ENCODE results near the gene CCDC149. TPM values are rescaled to one million over a fixed set of nuclear protein-coding genes. Genes with fewer than 3 reads are reported as not detected.

The CCDC149 gene
- total and polyA plus RNA-seq, 9 of the 15 experiments (the other 6 are each of a cell fraction or from before 2014, with no cell fraction given), result 0.04 to 0.18 TPM; not detected in 7

- TF ChIP-seq ZNF184 (CRISPR knock-in tag; IDR thresholded peaks at IDR 0.05), result no peak
- no peak for TF ChIP-seq PHF20 (IDR thresholded peaks at IDR 0.05; ENCODE audit: partially characterized antibody)
- 0 out of 2 replicates have a peak, but pooled peaks have one; percentile 11 for TF ChIP-seq STAT5A (IDR thresholded peaks at IDR 0.05; ENCODE audit: borderline replicate concordance, low read length)
- no peak for TF ChIP-seq CTCFL (IDR thresholded peaks at IDR 0.05; ENCODE audit: borderline replicate concordance, insufficient read depth, low read depth, low read length, poor library complexity, severe bottlenecking)
- TF ChIP-seq ZNF140 (CRISPR knock-in tag; IDR thresholded peaks at IDR 0.05), result no peak
- TF ChIP-seq CBFA2T3 (IDR thresholded peaks at IDR 0.05), result peak; percentile 70
- no peak for TF ChIP-seq XRCC5 (IDR thresholded peaks at IDR 0.05; ENCODE audit: low read depth, low read length)
- TF ChIP-seq ZNF707 (CRISPR knock-in tag; conservative IDR thresholded peaks at IDR 0.05), result no peak
- peak in 1 of 2 experiments; percentile 54; a peak in 1 of 3 replicates for TF ChIP-seq CBX3 (IDR thresholded peaks at IDR 0.05; ENCODE audit: borderline replicate concordance in 1 of 2, low read length in 2 of 2)
- TF ChIP-seq MBD2 (IDR thresholded peaks at IDR 0.05; ENCODE audit: borderline replicate concordance, low read depth), result no peak
- TF ChIP-seq ZNF589 (CRISPR knock-in tag; IDR thresholded peaks at IDR 0.05; ENCODE audit: low read depth), result no peak
- TF ChIP-seq ATF1 (CRISPR knock-in tag; IDR thresholded peaks at IDR 0.05), result no peak
- peak; percentile 54 for TF ChIP-seq ATF1 (tag; IDR thresholded peaks at IDR 0.05)
- no peak for TF ChIP-seq TARDBP (IDR thresholded peaks at IDR 0.05)
- peak; percentile 91 for TF ChIP-seq TOE1 (IDR thresholded peaks at IDR 0.05; ENCODE audit: borderline replicate concordance)
- no peak for TF ChIP-seq TOE1 (CRISPR knock-in tag; IDR thresholded peaks at IDR 0.05; ENCODE audit: borderline replicate concordance, low read depth)
- TF ChIP-seq, protein P1, sequence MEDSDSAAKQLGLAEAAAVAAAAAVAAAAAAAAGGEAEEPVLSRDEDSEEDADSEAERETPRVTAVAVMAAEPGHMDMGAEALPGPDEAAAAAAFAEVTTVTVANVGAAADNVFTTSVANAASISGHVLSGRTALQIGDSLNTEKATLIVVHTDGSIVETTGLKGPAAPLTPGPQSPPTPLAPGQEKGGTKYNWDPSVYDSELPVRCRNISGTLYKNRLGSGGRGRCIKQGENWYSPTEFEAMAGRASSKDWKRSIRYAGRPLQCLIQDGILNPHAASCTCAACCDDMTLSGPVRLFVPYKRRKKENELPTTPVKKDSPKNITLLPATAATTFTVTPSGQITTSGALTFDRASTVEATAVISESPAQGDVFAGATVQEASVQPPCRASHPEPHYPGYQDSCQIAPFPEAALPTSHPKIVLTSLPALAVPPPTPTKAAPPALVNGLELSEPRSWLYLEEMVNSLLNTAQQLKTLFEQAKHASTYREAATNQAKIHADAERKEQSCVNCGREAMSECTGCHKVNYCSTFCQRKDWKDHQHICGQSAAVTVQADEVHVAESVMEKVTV (CRISPR knock-in tag; IDR thresholded peaks at IDR 0.05), result no peak
- TF ChIP-seq NFYB (IDR thresholded peaks at IDR 0.05; ENCODE audit: extremely low read depth, insufficient read length), result peak; percentile 48
- no peak for TF ChIP-seq E4F1 (CRISPR knock-in tag; IDR thresholded peaks at IDR 0.05; ENCODE audit: borderline replicate concordance)
- no peak for TF ChIP-seq MAX (CRISPR knock-in tag; IDR thresholded peaks at IDR 0.05)
- TF ChIP-seq ESRRB (CRISPR knock-in tag; IDR thresholded peaks at IDR 0.05; ENCODE audit: borderline replicate concordance), result no peak
- TF ChIP-seq DPF2 (IDR thresholded peaks at IDR 0.05), result 0 out of 2 replicates have a peak, but pooled peaks have one; percentile 43
- peak; percentile 95 for TF ChIP-seq RAD51 (IDR thresholded peaks at IDR 0.05; ENCODE audit: borderline replicate concordance, low read depth)
- TF ChIP-seq CCNT2 (IDR thresholded peaks at IDR 0.05; ENCODE audit: borderline replicate concordance, extremely low read depth, insufficient read length, low read depth, low read length), result no peak
- no peak for TF ChIP-seq NR2C1 (IDR thresholded peaks at IDR 0.05)
- no peak for TF ChIP-seq NR2C1 (tag; IDR thresholded peaks at IDR 0.05)
Observed at GRCh38 chr4:24805566-24805965, 107.3 kb downstream of the CCDC149 start (continued).
